Measurements from ENCODE around the gene SLC25A53. TPM values are rescaled to one million over a fixed set of nuclear protein-coding genes. Genes with fewer than 3 reads are reported as not detected.
"Not testable (repeated sequence)": the region's sequence is repeated elsewhere in the genome, so short reads cannot be mapped to it uniquely, and the experiment has no call there.

SLC25A53 gene
- total RNA-seq, 2 donors from 2014 or later, result 4.2 to 8.1 TPM

GRCh38 chrX:104141087-104141760, 15.6 kb downstream of the SLC25A53 start:
- DNase-seq (ENCODE audit: low spot score in 2 of 2) (no peak), ATAC-seq (no peak)
- H3K9me3 Mint-ChIP-seq, result no peaks in the 10 kb centered on the region
- H3K36me3 Mint-ChIP-seq, result no peaks in the 10 kb centered on the region
- no peak overlapping the region for H3K27ac Mint-ChIP-seq

GRCh38 chrX:104137496-104137895, 19.3 kb downstream of the SLC25A53 start:
- DNase-seq (ENCODE audit: low spot score in 2 of 2) (no peak), ATAC-seq (peak in 1 of 2 donors; percentile 42)
- no peaks in the 10 kb centered on the region for H3K9me3 Mint-ChIP-seq
- H3K27ac Mint-ChIP-seq, result no peak overlapping the region
- no peaks in the 10 kb centered on the region for H3K36me3 Mint-ChIP-seq

DNA sequence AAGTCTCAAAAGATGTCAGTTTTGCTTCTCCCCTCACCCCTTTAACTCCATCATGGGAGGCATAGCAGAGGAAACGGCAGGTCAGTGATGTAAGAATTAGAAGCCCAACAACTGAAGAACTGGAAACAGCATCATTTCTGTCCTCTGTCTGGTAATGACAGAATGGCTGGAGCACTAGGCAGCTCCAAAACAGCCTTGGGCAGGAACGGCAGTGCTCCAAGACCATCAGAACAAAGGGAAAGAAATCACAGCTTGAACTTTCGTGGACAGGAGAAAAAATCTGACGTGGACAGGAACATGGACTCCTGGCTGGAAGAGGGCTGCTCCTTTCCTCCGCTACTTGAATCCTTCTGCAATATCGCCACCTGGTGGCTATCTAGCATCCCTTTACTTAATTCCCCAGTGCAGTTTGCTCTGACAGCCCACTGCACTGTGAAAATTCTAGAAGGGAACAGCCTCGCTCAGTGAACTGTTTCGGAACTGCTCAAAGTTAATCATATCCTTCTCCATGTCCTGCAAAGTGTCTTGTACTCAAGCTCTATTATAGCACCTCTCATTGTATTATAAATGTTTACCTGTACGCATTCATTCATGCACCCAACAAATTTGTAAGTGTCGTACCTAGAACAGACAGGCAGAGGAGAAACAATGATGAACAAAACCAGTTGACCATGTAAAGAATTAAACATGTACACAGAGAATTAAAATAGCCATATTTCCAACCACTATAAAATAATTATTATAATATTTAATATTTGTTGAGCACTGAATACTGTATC, 20.4 kb downstream of the SLC25A53 start:
- Mint-ChIP-seq H3K27ac (no peak overlapping the region), H3K9me3 (no peaks in the 10 kb centered on the region), H3K36me3 (no peaks in the 10 kb centered on the region)
- ATAC-seq (peak; percentile 69 to 73), DNase-seq (ENCODE audit: low spot score in 2 of 2) (peak in 1 of 2 donors; percentile 45)

DNA sequence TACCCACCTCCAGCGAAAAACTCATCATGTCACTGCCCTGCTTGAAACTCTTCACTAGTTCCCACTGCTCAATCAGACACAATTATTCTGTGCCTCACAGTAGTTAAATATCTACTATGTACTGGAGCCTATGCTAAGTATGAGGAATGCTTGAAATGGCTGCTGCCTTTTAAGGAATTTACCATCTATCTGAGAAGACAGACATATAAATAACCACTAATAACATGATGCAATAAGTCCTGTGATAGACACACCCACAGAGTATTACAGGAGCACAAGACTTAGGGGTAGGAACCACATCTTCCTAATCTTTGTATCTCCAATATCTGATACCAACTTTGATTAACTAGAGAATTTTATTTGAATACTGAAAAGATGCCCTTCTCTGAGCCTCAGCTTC, 21.1 kb downstream of the SLC25A53 start:
- DNase-seq (ENCODE audit: low spot score in 2 of 2), result no peak
- no peak for ATAC-seq
- peak overlapping the region in 1 of 2 donors; percentile 85 for H3K27ac Mint-ChIP-seq
- H3K9me3 Mint-ChIP-seq, result no peaks in the 10 kb centered on the region
- no peaks in the 10 kb centered on the region for H3K36me3 Mint-ChIP-seq

DNA sequence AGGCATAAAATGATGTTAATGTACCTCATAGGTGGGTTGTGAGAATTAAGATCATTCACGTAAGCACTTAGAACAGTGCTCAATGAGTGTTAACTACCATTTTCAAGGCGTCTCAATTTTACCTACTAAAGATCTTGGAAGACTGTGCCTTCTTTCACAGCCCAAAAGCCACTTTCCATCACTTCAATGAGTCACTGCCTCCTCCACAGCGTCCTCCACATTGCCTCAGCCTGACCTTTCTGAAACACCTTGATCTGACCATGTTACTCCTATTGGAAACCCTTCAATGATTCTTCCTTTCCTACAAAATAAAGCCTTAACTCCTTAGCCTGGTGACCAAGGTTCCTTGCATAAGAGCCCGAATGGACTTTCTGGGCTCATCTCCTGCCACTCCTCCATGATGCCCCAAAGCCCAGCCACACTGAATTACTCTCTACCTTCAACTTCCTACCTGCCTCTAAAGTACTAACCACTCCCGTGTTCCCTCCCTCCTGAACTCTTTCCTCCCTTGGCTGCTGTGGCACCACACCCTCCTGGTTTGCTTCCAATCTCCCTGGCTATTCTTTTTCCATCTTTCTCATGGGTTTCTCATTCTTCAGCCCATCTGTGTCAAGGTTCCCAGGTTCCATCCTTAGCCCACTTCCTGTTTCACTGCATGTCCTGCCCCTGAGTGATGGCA, 22.1 kb downstream of the SLC25A53 start:
- Mint-ChIP-seq H3K9me3 (no peaks in the 10 kb centered on the region), H3K27ac (peak overlapping the region; percentile 8 to 85), H3K36me3 (no peaks in the 10 kb centered on the region)
- DNase-seq (ENCODE audit: low spot score in 2 of 2) (no peak), ATAC-seq (peak; percentile 16 to 66)

- no peak for ATAC-seq
- Mint-ChIP-seq H3K27ac (no peak overlapping the region), H3K36me3 (no peaks in the 10 kb centered on the region), H3K9me3 (no peaks in the 10 kb centered on the region)
- DNase-seq (ENCODE audit: low spot score in 2 of 2), result no peak
Measured at GRCh38 chrX:104130808-104131207, 26.0 kb downstream of the SLC25A53 start.

GRCh38 chrX:104126856-104127255, 30.0 kb downstream of the SLC25A53 start:
- DNase-seq (ENCODE audit: low spot score in 2 of 2), result no peak
- H3K27ac Mint-ChIP-seq, result no peak overlapping the region
- H3K9me3 Mint-ChIP-seq, result no peaks in the 10 kb centered on the region
- H3K36me3 Mint-ChIP-seq, result no peaks in the 10 kb centered on the region
- ATAC-seq, result no peak

DNA sequence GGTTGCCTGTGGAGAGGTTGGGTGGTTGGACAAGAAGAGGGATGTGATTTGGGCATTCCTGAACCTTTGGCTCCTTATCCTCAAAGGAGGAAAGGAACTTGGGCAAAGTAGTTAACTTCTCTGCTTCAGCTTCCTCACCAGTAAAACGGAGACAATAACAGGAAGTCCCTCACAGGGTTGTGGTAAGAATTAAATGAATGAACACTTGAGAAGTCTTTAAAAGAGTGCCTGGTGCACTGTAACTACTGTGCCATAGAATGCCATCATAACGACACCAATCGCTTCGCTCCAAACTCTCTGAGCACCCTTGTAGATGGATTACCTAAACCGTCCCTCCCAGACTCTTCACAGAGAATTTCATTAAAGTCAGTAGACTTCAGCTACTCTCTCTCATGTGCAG, 34.0 kb downstream of the SLC25A53 start:
- peak overlapping the region in 1 of 2 donors; percentile 68 for H3K27ac Mint-ChIP-seq
- no peak for DNase-seq (ENCODE audit: low spot score in 2 of 2)
- H3K9me3 Mint-ChIP-seq, result no peaks in the 10 kb centered on the region
- peak; percentile 81 to 95 for ATAC-seq
- H3K36me3 Mint-ChIP-seq, result no peaks in the 10 kb centered on the region

DNA sequence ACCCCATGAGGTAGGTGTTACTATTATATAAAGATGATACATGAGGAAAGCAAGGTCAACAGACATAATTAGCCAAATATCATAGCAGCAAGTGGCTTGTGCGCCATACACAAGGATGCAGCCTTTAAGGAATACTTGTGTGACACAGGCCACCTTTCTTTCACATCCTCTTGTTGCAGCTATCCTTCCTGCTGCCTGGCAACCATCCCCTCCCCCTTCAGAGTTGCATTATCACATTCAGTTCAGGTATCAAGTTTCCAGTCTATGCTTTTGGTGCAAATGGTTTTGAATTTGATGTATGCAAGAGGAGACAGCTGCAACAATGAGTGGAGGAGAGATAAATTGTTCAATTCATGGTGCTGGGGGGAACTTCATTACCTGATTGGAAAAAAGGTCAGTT, 38.0 kb downstream of the SLC25A53 start:
- DNase-seq (ENCODE audit: low spot score in 2 of 2) (no peak), ATAC-seq (peak in 1 of 2 donors; percentile 16)
- H3K9me3 Mint-ChIP-seq, result no peaks in the 10 kb centered on the region
- H3K36me3 Mint-ChIP-seq, result no peaks in the 10 kb centered on the region
- H3K27ac Mint-ChIP-seq, result no peak overlapping the region

DNA sequence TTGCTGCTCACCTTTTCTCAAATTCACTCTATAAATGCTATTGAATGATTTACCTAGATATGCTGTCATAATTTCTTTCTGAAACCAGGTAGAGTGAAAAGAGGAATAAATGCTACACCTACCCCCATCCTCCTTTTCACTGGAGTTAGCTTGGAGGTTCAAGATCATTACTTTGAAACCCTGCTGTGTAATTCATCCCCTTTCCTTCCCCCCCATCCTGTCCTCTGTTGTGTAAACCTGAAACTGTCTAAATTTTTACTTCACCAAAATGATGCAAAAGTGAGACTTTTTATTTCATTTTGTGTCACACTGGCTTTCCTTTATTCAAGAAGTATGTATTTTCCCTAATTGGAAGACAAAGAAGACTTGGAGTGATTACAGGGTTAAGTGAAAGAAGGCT, 39.0 kb downstream of the SLC25A53 start:
- no peaks in the 10 kb centered on the region for H3K9me3 Mint-ChIP-seq
- peak overlapping the region in 1 of 2 donors; percentile 75 for H3K27ac Mint-ChIP-seq
- no peaks in the 10 kb centered on the region for H3K36me3 Mint-ChIP-seq
- no peak for DNase-seq (ENCODE audit: low spot score in 2 of 2)
- peak in 1 of 2 donors; percentile 86 for ATAC-seq

GRCh38 chrX:104113222-104113965, 43.4 kb downstream of the SLC25A53 start:
- ATAC-seq (peak; percentile 61 to 66), DNase-seq (ENCODE audit: low spot score in 2 of 2) (peak in 1 of 2 donors; percentile 37)
- Mint-ChIP-seq H3K27ac (peak overlapping the region; percentile 36 to 56), H3K9me3 (no peaks in the 10 kb centered on the region), H3K36me3 (no peaks in the 10 kb centered on the region)

GRCh38 chrX:104112326-104112951, 44.4 kb downstream of the SLC25A53 start, which contains the start of gene ZCCHC18:
Gene ZCCHC18 (plus strand): TSS chrX:104112523. CDS start chrX:104114112, 1,589 bp downstream.
- H3K36me3 Mint-ChIP-seq, result no peaks in the 10 kb centered on the region
- peak in 1 of 2 donors; percentile 27 for DNase-seq (ENCODE audit: low spot score in 2 of 2)

DNA sequence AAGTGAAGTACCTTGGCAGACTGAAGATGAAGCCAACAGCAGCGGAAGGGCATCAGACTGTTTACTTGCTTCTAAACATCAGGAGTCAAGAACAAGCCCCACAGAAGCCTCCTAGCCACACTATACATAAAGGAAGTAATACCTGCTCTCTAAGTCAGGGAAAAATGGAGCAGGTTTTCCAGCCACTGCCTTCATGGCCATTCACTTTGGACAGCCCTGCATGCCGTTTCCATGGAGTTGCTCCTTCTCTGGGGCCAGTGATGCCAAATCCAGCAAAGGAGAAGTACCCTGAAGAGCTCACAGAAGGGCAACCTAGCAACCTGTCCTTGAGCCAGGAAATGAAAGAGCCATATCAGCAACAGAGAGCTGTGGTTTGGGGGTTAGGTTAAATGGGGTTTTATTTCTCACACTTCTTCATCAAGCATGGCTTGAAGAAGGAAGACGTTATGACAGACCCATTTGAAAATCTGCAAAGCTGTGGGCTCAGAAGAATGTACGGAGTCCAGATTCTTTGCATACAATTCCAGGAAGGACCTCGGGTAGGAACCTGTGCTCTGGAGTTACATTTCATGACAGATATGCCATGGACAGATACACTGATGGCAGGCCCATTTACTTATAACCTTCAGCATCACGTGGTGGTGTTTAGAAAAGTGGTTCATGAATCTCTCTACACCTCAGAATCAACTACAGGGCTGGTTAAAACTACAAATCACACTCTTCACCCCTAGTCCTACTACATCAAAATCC, 46.1 kb downstream of the SLC25A53 start:
- peak; percentile 42 to 67 for ATAC-seq
- H3K9me3 Mint-ChIP-seq; H3K36me3 Mint-ChIP-seq; DNase-seq (ENCODE audit: low spot score in 2 of 2); H3K27ac Mint-ChIP-seq: not testable (repeated sequence)

More at GRCh38 chrX:104112326-104112951, 44.4 kb downstream of the SLC25A53 start, which contains the start of gene ZCCHC18:
- no peaks in the 10 kb centered on the region for H3K9me3 Mint-ChIP-seq
- peak within 1 kb of the TSS; percentile 36 to 56 for H3K27ac Mint-ChIP-seq
- peak; percentile 61 to 80 for ATAC-seq

- ATAC-seq (no peak), DNase-seq (ENCODE audit: low spot score in 2 of 2) (no peak)
- no peak overlapping the region for H3K27ac Mint-ChIP-seq
- no peaks in the 10 kb centered on the region for H3K9me3 Mint-ChIP-seq
- H3K36me3 Mint-ChIP-seq, result no peaks in the 10 kb centered on the region
Measured at GRCh38 chrX:104108955-104109354, 47.9 kb downstream of the SLC25A53 start.
